Heart right ventricle (tissue), 16 donors: Measurements from ENCODE around the gene DCST2. TPM values are rescaled to one million over a fixed set of nuclear protein-coding genes. Genes with fewer than 3 reads are reported as not detected.
A peak's percentile ranks its signal among the peaks of the same experiment; 100 is the strongest.

Experiments used
- ATAC-seq, 8 donors: fragments of 200-7000 bp; cut with Tn5 transposase; one replicate each; pipeline ENCODE4 v1.9.1; 2020; ENCODE audit warnings: mild to moderate bottlenecking in 8 of 8, moderate library complexity in 8 of 8, moderate number of reproducible peaks in 1 of 8
- DNase-seq, 2 donors: peaks; one replicate each; pipeline ENCODE4 v3.0.0-alpha.2; 2020
- H3K27ac ChIP-seq, 10 donors: fragments of 200-600 bp; sonication (generic) in 2 of 10; one replicate each; pipeline versions ENCODE4 v1.5.0 to v1.8.0; 2020 to 2022; ENCODE audit warnings: mild to moderate bottlenecking in 3 of 10
- H3K27me3 ChIP-seq, 7 donors: fragments of 200-600 bp; one replicate each; pipeline ENCODE4 v1.8.0; 2021 to 2022; ENCODE audit warnings: mild to moderate bottlenecking in 2 of 7
- H3K36me3 ChIP-seq, 9 donors: fragments of 200-600 bp; sonication (generic) in 1 of 9; one replicate each; pipeline versions ENCODE4 v1.5.0 to v1.8.0; 2020 to 2022; ENCODE audit warnings: mild to moderate bottlenecking in 2 of 9
- H3K4me1 ChIP-seq, 9 donors: fragments of 200-600 bp; sonication (generic) in 1 of 9; one replicate each; pipeline versions ENCODE4 v1.5.0 to v1.8.0; 2020 to 2022; ENCODE audit warnings: mild to moderate bottlenecking in 4 of 9
- H3K4me3 ChIP-seq, 10 donors: fragments of 200-600 bp; sonication (generic) in 2 of 10; one replicate each; pipeline versions ENCODE4 v1.5.0 to v1.8.0; 2020 to 2022; ENCODE audit warnings: mild to moderate bottlenecking in 7 of 10, moderate library complexity in 2 of 10
- H3K9me3 ChIP-seq, 11 donors: fragments of 200-600 bp in 10 of 11; sonication (generic) in 2 of 11; one replicate each; pipeline versions ENCODE4 v1.5.0 to v1.8.0; 2013 to 2022; ENCODE audit warnings: mild to moderate bottlenecking in 2 of 11, control low read depth in 1 of 11, moderate library complexity in 1 of 11
- CTCF ChIP-seq, 9 donors: fragments of 200-600 bp; sonication (generic) in 2 of 9; IDR thresholded peaks; one replicate each; pipeline versions ENCODE4 v1.5.0 to v1.8.0; 2021 to 2022; ENCODE audit warnings: antibody characterized with exemption in 9 of 9, mild to moderate bottlenecking in 5 of 9, moderate library complexity in 1 of 9
- WGBS, 2 donors: extraction: QIAGEN DNeasy Blood & Tissue Kit; methylation state at CpG; one replicate each; pipeline ENCODE4 v1.1.7; 2013; ENCODE audit warnings: inconsistent platforms in 1 of 2; 5-methylcytosine and 5-hydroxymethylcytosine counted together
- intact Hi-C, 10 donors: fragments of 100-400 bp; cut with DNase I; formaldehyde crosslinking; loops; one replicate each; pipeline versions ENCODE4 v1.11.1 to v1.14.2; 2022
- polyA plus RNA-seq, 2 donors: library from polyadenylated mRNA; stranded (reverse); fragments of 200-250 nt; gene quantifications; one replicate each; pipeline ENCODE4 v1.2.3, GENCODE V29; 2013
- total RNA-seq, 10 donors: library from RNA; stranded (reverse); fragmentation: NEBNext Ultra II Directional in 3 of 10; extraction: Animal tissue kit (Norgen Biotek cat#: 25700) in 3 of 10; gene quantifications; one replicate each; pipeline versions ENCODE4 v1.2.1 to v1.2.4, GENCODE V29; 2021 to 2023
- donor health status: Arrhythmogenic right ventricular cardiomyopathy.
- donor health status: ischemic (EF 13 %, LVEDD 7.1; RV severe dilation, severe dysfunction).
- donor health status: healthy with polysubstance abuse.
- donor health status: DM: no; HTN: yes; CAD: no.
- donor health status: DM: no; HTN: no; CAD: no.
- donor health status: ischemic (EF 25% LVEDD 6.9; RV normal size, moderate dysfunction).
- donor health status: ischemic (EF 25% LVEDD 5.7; RV mildly dilated, moderate dysfunction).
- donor health status: healthy.
- donor health status: DM: yes; HTN: yes; CAD: no.
- donor health status: Ischemic cardiomyopathy.
- donor health status: ischemic (EF 35%, LVEDD 5.7; RV mildly dilated, moderate dysfunction).
- donor health status: nonischemic (EF 11% LVEDD 7.7; RV severe dilation, severe dysfunction).
- donor health status: DM: yes; HTN: yes; CAD: no.
- donor health status: PGD.
- donor health status: ischemic (EF 29% LVEDD 5.4; RV normal size, mild dysfunction).
- donor health status: nonischemic (EF 23%, LVEDD 6.1; RV moderate dilation, normal function).

Gene DCST2
- total and polyA plus RNA-seq, 12 donors = 0.15 to 1.8 (median 0.32) TPM; not detected in 1

GRCh38 chr1:155051342-155051776, 17.8 kb upstream of the DCST2 start:
- Histone ChIP-seq H3K4me1 (peaks cover 12 to 45% (median 27%) of the 10 kb centered on the region in 9 donors), H3K9me3 (no peaks in the 10 kb centered on the region), H3K27ac (peak overlapping the region; percentile 53 to 98 (median 94)), H3K27me3 (no peaks in the 10 kb centered on the region), H3K36me3 (peaks cover 0 to 32% (median 20%) of the 10 kb centered on the region in 9 donors), H3K4me3 (peak overlapping the region; percentile 51 to 98 (median 84))
- intact Hi-C loops = loop anchor here in 4 of 10 donors (2.0 to 10.0 kb wide), 7 partner anchors 33 to 567 kb away; partner anchors contain the start of genes CKS1B (in 2 of the 4), SHC1 (in 2 of the 4), PBXIP1 (in 1 of the 4) and ZBTB7B (in 1 of the 4)
- DNase-seq (no peak), ATAC-seq (peak in 7 of 8 donors; percentile 0 to 16 (median 4))
- no peak for TF ChIP-seq CTCF (IDR thresholded peaks at IDR 0.05)
- WGBS, 2 donors = 1% methylated on average over 31 of the region's 31 CpGs

- peak; percentile 82 to 88 for DNase-seq
- peak; percentile 85 to 96 (median 92) for TF ChIP-seq CTCF (IDR thresholded peaks at IDR 0.05)
- H3K27me3 ChIP-seq = no peaks in the 10 kb centered on the region
- H3K4me1 ChIP-seq = peaks cover 12 to 45% (median 27%) of the 10 kb centered on the region in 9 donors
- intact Hi-C loops = loop anchor here in 4 of 10 donors (2.0 to 10.0 kb wide), 7 partner anchors 33 to 566 kb away; partner anchors contain the start of genes CKS1B (in 2 of the 4), SHC1 (in 2 of the 4), PBXIP1 (in 1 of the 4) and ZBTB7B (in 1 of the 4)
- H3K27ac ChIP-seq = peak within 1 kb of the TSS; percentile 53 to 98 (median 94)
- ATAC-seq = peak; percentile 73 to 91 (median 82)
- 0 to 1% methylated on average over 85 to 99 of the region's 99 CpGs for WGBS, 2 donors
- H3K36me3 ChIP-seq = peaks cover 0 to 26% (median 15%) of the 10 kb centered on the region in 9 donors
- no peaks in the 10 kb centered on the region for H3K9me3 ChIP-seq
- peak within 1 kb of the TSS; percentile 51 to 98 (median 84) for H3K4me3 ChIP-seq
Measured at GRCh38 chr1:155050560-155051341, 17.2 kb upstream of the DCST2 start, which contains the start of gene ADAM15. TSS of gene ADAM15 (plus strand) at chr1:155051316. CDS start at chr1:155051387, 71 bp downstream.

- no peak for DNase-seq
- no peak for ATAC-seq
- intact Hi-C loops = loop anchor here in 5 of 10 donors (2.0 to 10.0 kb wide), 8 partner anchors 32 to 565 kb away; partner anchors contain the start of genes CKS1B (in 2 of the 5), SHC1 (in 2 of the 5), PBXIP1 (in 1 of the 5) and ZBTB7B (in 1 of the 5)
- Histone ChIP-seq H3K27ac (peak overlapping the region; percentile 53 to 98 (median 94)), H3K4me1 (peaks cover 12 to 49% (median 32%) of the 10 kb centered on the region in 9 donors), H3K4me3 (peak overlapping the region; percentile 51 to 98 (median 84)), H3K27me3 (no peaks in the 10 kb centered on the region), H3K36me3 (peaks cover 0 to 18% (median 12%) of the 10 kb centered on the region in 9 donors), H3K9me3 (no peaks in the 10 kb centered on the region)
- no peak for TF ChIP-seq CTCF (IDR thresholded peaks at IDR 0.05)
- WGBS, 2 donors = 18 to 20% methylated on average over 10 of the region's 10 CpGs
Measured at GRCh38 chr1:155049651-155050559, 16.3 kb upstream of the DCST2 start.
